ENCODE results near the gene TAS1R2.
"Not testable (repeated sequence)": the region's sequence is repeated elsewhere in the genome, so short reads cannot be mapped to it uniquely, and the experiment has no call there.

TAS1R2 gene

DNA sequence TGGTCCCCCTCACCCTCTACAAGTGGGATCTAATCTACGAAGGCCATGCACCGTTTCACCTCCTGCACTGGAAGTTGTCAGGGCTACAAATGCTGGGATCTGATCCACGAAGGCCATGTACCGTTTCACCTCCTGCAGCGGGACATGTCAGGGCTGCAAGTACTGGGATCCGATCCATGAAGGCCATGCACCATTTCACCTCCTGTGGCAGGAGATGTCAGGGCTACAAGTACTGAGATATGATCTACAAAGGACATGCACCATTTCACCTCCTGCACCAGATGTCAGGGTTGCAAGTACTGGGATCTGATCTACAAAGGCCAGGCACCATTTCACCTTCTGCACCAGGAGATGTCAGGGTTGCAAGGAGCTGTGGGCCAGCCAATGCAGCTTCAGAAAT is 35.9 kb upstream of the TAS1R2 start:
- CTCF ChIA-PET = no interaction called here

DNA sequence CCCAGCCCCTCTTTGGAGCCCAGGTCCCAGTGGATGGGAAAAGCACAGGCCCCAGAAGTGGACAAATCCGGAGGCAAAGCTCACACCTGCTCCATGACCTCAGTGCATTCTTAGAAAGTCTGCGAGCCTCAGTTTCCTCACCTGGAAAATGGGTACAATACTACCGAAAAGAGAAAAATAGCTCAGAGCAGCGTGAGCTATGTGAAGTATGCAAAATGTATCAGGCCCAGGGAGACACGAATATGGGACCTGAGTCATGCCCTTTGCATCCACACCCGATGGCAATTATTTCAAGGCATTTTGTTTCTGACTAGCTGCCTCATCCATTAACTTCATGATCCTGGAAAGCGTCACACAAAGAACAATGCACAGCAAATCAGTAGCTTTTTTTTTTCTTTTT is 33.7 kb upstream of the TAS1R2 start:
- ChIA-PET CTCF (interaction anchor here (0.6 to 1.6 kb wide), 4 partner anchors 9 to 212 kb away, joined by 3 to 7 read pairs (median 4); no protein-coding TSS in a partner anchor), POLR2A (ENCODE audit: low non-redundant PET) (no interaction called here)
- TF ChIP-seq, protein P1, sequence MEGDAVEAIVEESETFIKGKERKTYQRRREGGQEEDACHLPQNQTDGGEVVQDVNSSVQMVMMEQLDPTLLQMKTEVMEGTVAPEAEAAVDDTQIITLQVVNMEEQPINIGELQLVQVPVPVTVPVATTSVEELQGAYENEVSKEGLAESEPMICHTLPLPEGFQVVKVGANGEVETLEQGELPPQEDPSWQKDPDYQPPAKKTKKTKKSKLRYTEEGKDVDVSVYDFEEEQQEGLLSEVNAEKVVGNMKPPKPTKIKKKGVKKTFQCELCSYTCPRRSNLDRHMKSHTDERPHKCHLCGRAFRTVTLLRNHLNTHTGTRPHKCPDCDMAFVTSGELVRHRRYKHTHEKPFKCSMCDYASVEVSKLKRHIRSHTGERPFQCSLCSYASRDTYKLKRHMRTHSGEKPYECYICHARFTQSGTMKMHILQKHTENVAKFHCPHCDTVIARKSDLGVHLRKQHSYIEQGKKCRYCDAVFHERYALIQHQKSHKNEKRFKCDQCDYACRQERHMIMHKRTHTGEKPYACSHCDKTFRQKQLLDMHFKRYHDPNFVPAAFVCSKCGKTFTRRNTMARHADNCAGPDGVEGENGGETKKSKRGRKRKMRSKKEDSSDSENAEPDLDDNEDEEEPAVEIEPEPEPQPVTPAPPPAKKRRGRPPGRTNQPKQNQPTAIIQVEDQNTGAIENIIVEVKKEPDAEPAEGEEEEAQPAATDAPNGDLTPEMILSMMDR (conservative IDR thresholded peaks at IDR 0.05; ENCODE audit: low read depth) = no peak
- no peak for DNase-seq (ENCODE audit: low spot score)
- no peak overlapping the region for H3K27ac ChIP-seq

More for the DNA sequence above, 35.9 kb upstream of the TAS1R2 start:
- no peak for DNase-seq (ENCODE audit: low spot score)
- TF ChIP-seq, protein P1 (conservative IDR thresholded peaks at IDR 0.05; ENCODE audit: low read depth) = no peak
- peak overlapping the region; percentile 31; the same call in 1 of the 2 replicates for H3K27ac ChIP-seq
- POLR2A ChIA-PET (ENCODE audit: low non-redundant PET) = no interaction called here

DNA sequence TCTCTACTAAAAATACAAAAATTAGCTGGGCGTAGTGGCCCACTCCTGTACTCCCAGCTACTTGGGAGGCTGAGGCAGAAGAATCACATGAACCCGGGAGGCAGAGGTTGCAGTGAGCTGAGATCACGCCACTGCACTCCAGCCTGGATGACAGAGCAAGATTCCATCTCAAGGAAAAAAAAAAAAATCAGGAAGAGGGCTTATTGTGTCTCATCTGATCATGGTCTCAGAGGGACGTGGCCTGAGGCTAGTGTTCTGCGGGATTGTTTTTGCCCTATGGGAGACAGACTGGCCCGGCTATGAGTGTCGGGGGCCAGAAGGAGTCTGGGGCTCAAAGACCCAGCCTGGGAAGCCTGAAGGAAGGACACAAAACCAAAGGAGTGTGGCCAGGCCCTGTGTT is 32.4 kb upstream of the TAS1R2 start:
- POLR2A ChIA-PET (ENCODE audit: low non-redundant PET); DNase-seq (ENCODE audit: low spot score): not testable (repeated sequence)
- CTCF ChIA-PET = interaction anchor here (1.6 kb wide), 1 partner anchor 15 kb away, joined by 7 read pairs; no protein-coding TSS in a partner anchor
- H3K27ac ChIP-seq = peak overlapping the region; percentile 30

DNA sequence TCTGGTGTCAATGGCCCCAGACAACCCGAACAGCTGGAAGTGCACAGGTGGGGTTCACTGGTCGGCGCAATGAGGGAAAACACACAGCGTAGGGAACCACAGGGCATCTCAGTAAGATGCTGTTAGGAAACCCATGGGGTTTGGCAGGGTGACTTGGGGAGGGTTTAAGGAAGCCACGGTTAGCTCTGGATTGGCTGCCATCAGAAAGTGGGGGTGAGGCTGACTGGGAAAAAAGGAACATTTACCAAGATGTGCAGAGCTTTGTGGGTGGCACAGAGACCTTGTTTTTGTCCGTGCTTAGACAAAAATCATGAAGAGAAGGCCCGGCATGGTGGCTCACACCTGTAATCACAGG is 31.9 kb upstream of the TAS1R2 start:
- ChIA-PET CTCF (interaction anchor here (0.6 to 0.9 kb wide), 2 partner anchors 16 to 706 kb away, joined by 3 read pairs; no protein-coding TSS in a partner anchor), POLR2A (ENCODE audit: low non-redundant PET) (no interaction called here)
- TF ChIP-seq, protein P1 (conservative IDR thresholded peaks at IDR 0.05; ENCODE audit: low read depth) = no peak
- DNase-seq (ENCODE audit: low spot score) = no peak
- H3K27ac ChIP-seq = peak overlapping the region; percentile 20; the same call in 1 of the 2 replicates

DNA sequence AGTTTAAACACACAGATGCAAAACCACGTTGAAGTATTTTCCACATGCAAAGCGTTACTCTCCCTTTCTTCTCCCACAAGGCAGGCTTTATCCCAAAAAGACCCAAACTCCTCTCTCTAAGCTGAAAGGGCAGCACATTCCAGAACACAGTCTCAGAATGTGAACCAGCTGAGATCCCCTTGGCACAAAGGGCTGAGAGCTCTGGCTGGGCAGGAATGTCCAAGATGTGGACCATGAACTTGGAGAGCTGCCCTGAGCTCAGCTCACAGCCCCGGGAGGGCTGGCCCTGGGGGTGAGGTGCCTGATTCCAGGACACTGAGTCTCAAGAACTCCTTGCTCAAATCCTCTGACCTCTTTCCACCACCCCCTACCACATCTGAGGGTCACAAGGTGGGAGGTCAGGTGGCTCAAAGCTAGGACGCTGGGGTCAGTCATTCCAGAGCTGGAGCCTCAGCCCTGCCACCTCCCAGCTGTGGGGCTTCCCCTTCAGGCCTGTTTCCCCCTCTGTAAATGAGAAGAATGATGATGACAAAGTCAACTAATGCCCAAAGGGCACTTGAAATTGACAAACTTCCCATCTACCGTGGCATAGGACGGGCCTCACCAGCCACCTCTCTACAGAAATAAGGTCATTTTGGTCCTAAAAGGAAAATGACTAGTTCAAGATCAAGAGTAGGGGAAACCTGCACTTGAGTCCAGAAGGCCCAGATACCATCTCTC is 31.4 kb upstream of the TAS1R2 start:
- ChIA-PET CTCF (interaction anchor here (0.6 to 0.9 kb wide), 2 partner anchors 16 to 707 kb away, joined by 3 read pairs; no protein-coding TSS in a partner anchor), POLR2A (ENCODE audit: low non-redundant PET) (no interaction called here)
- H3K27ac ChIP-seq = peak overlapping the region; percentile 20; the same call in 1 of the 2 replicates
- TF ChIP-seq, protein P1 (conservative IDR thresholded peaks at IDR 0.05; ENCODE audit: low read depth) = no peak
- no peak for DNase-seq (ENCODE audit: low spot score)

DNA sequence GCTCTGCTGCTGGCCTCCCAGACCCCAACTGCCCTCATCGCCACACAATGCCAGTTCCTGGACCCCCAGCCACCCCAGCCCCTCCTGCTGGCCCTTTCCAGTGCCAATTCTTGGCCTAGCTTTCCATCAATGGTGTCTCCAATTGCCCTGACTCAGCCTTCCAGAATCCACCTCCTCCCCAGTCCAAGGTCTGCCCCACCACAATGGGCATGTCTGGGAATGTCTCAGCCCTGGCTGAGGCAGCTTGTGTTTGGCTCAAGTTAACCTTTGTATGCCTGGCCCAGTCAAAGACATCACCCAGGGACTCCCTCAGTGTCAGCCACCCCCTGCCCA is 26.5 kb upstream of the TAS1R2 start:
- peak overlapping the region; percentile 91 for H3K27ac ChIP-seq
- CTCF ChIA-PET = interaction anchor here (0.6 to 3.3 kb wide), 3 partner anchors 14 to 304 kb away, joined by 3 to 15 read pairs (median 3); no protein-coding TSS in a partner anchor

More for the DNA sequence above, 26.5 kb upstream of the TAS1R2 start:
- POLR2A ChIA-PET (ENCODE audit: low non-redundant PET) = interaction anchor here (1.6 kb wide), 1 partner anchor 17 kb away, joined by 6 read pairs; the partner anchor contains the start of gene ALDH4A1
- TF ChIP-seq, protein P1 (conservative IDR thresholded peaks at IDR 0.05; ENCODE audit: low read depth) = no peak
- peak; percentile 81 for DNase-seq (ENCODE audit: low spot score)

All from RWPE1 (cell line).